Mammary epithelial cell (primary cell): ENCODE data around the gene DBI.

Experiments
- EZH2 ChIP-seq: IDR thresholded peaks from 2 replicates; pipeline ENCODE4 v1.6.1; 2012; ENCODE audit warnings: low read length, inconsistent platforms, borderline replicate concordance
- TF ChIP-seq, protein P1 (sequence below), 2 donors: IDR thresholded peaks in 1 of 2; conservative IDR thresholded peaks in 1 of 2; 2 replicates each; pipeline ENCODE4 v1.5.1; 2011 to 2012; ENCODE audit warnings: inconsistent platforms in 2 of 2, low read length in 2 of 2, mild to moderate bottlenecking in 2 of 2, control low read depth in 1 of 2, low read depth in 1 of 2; ENCODE audit not compliant: insufficient read depth in 1 of 2; ENCODE audit errors: extremely low read depth in 1 of 2

DNA sequence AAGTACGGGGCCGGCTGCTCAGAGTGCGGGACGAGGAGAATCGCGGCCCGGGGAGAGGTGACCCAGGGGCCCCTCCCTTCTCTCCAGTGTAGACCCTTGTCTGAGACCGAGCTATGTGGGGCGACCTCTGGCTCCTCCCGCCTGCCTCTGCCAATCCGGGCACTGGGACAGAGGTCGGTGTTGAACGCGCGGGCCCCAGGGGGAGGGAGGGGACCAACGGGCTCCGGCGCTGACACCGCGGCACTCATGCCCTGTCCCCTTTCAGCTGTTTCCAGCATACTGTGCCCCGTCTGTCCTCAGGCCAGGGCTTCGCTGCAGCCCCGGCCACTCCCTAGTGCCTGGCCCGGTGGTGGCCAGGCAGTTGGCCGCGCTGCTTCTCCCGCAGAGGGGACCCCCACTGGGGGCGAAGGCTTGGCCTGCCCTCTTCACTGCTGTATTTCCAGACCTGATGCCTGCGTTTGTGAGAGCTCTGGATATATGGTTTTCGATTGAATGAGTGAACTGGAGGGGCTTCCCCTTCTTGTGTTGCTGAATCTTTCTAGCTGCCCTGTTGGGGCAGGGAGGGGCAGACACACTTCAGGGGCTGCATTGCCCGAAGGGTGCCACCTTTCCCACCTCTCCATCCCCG is 809 bp downstream of the DBI start:
- TF ChIP-seq, protein P1, sequence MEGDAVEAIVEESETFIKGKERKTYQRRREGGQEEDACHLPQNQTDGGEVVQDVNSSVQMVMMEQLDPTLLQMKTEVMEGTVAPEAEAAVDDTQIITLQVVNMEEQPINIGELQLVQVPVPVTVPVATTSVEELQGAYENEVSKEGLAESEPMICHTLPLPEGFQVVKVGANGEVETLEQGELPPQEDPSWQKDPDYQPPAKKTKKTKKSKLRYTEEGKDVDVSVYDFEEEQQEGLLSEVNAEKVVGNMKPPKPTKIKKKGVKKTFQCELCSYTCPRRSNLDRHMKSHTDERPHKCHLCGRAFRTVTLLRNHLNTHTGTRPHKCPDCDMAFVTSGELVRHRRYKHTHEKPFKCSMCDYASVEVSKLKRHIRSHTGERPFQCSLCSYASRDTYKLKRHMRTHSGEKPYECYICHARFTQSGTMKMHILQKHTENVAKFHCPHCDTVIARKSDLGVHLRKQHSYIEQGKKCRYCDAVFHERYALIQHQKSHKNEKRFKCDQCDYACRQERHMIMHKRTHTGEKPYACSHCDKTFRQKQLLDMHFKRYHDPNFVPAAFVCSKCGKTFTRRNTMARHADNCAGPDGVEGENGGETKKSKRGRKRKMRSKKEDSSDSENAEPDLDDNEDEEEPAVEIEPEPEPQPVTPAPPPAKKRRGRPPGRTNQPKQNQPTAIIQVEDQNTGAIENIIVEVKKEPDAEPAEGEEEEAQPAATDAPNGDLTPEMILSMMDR (conservative IDR thresholded peaks at IDR 0.05 in 1 of 2, IDR thresholded peaks at IDR 0.05 in 1 of 2; ENCODE audit: extremely low read depth in 1 of 2, insufficient read depth in 1 of 2, low read depth in 1 of 2, low read length in 2 of 2): no peak
- no peak for TF ChIP-seq EZH2
